Stimulated activated naive CD4-positive, alpha-beta T cell treated with Interleukin-2 at 50 U/mL for 16 hours (primary cell): ENCODE results near the gene SFTPB.
"Not testable (repeated sequence)": the region's sequence is repeated elsewhere in the genome, so short reads cannot be mapped to it uniquely, and the experiment has no call there.

Experiments used
- DNase-seq: peaks from one replicate; lab custom pipeline; 2025; lab: John Stamatoyannopoulos, UW

SFTPB gene

DNA sequence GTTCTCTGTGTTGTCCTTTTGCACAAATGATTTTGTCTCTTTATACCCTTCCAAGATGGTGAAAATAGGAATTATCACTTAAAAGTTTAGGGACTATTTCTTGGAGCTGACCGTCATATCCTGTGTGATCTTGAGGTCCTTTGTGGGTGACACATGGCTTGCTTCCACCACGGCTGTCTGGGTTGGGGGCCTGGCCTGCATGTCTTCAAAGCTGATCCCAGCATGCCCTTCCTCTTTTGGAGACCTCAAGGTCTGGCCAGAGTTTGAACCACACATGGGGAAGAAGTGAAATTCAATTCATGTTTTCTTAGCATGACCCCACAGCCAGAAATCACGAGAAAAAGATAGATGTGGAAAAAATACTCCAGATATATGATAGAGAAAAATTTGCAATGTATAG lies 14.0 kb downstream of the SFTPB start:
- DNase-seq = no peak

DNA sequence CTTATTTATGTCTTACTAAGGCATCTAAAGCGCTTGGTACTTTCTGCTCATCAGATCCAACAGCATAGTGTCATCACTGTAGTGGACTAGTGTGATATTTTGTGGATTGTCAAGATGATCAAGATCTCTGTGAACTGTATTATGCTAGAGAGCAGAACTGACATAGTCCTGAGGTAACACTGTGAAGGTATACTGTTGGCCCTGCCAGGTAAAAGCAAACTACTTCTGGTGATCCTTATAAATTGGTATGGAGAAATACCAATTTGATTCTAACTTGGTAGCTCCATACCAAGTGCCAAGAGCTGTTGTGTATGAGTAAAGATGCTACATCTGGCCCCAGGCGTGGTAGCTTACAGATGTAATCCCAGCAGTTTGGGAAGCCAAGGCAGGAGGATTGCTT lies 15.9 kb downstream of the SFTPB start:
- no peak for DNase-seq

DNA sequence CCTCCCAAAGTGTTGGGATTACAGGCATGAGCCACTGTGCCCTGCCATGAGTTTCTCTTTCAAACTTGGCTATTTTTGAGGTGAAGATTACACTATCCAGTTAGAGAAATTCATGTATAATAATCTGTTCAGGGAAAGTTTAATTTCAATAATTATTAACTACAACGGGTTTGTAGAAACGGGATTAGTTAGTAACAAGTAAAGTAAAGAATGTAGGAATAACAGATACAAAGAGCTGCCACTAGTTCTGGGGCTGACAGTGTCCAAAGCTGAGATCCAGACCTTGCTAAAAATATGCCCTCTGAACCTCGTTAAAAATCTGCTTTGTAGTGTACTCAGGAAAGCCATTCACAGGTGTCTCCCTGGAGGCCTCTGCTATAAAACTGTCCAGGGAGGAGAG lies 16.9 kb downstream of the SFTPB start:
- DNase-seq = no peak

DNA sequence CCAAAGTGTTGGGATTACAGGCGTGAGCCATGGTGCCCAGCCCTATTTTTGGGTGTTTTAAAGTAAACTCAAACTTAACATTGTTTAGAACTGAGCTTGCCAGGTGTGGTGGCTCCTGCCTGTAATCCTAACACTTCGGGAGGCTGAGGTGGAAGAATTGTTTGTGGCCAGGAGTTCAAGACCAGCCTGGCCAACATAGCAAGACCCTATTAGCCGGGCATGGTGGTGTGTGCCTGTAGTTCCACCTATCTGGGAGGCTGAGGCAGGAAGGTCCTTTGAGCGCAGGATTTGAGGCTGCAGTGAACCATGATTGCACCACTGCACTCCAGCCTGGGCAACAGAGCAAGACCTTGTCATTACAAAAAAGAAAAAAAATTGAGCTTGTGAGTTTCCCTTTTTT lies 17.5 kb downstream of the SFTPB start:
- no peak for DNase-seq

DNA sequence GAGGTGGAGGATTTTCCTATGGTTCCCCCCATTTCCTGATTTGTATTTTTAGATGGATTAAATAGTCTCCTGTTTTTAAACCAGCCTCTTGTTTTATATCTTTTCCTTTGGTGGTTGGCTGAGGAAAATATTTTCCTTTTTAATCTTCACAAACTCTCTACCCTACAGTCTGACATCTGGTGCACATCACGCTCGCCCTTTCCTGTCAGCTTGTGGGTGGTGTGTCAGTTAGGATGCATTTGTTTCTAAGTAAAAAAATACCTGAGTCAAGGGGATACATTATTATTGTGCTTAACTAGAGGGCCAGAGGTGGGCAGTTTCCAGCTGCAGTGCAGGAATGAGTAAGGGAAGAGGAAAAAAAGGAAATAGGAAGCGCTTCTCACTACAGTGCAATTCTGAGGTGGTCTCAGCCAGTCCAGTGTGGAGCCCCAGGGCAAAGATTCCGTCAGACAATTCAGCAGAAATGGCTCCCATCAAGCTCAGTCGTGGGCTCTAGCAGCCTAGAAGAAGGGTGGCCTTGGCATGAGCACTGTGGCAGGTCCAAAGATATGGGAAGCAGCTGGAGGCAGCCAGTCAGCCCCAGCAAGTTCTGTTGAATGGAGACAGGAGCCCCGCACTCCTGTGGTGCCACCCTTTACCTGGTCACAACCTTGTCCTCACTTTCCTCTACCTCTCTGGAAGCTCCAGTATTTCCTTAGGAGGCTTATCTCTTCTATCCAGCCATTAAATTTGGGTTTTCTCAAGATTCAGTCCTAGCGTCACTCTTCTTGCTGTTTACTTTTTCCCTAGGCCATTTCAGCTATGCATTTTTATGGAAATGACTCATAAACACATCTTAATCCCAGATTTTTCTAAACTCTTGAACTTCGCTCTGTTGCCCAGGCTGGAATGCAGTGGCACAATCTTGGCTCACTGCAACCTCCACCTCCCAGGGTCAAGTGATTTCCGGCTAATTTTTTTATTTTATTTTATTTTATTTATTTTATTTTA lies 18.5 kb downstream of the SFTPB start:
- DNase-seq = no peak

DNA sequence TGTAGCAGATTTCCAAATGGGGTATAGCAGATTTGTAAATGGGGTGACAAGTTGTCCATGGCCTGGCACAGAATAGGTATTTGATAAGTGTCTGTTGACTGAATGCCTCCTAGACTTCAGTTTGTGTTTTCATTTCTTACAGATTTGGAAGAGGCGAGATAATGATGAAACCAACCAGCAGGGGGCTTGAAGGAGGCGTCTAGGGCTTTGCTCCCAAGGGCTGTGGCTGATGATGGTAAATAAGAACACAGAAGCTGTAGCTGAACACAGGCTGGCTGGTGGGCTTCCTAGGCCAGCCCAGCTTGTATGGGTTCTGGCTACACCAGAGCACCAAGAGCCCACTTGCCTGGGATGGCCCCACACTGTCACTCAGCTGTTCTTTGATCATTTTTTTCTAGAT lies 19.4 kb downstream of the SFTPB start:
- no peak for DNase-seq

DNA sequence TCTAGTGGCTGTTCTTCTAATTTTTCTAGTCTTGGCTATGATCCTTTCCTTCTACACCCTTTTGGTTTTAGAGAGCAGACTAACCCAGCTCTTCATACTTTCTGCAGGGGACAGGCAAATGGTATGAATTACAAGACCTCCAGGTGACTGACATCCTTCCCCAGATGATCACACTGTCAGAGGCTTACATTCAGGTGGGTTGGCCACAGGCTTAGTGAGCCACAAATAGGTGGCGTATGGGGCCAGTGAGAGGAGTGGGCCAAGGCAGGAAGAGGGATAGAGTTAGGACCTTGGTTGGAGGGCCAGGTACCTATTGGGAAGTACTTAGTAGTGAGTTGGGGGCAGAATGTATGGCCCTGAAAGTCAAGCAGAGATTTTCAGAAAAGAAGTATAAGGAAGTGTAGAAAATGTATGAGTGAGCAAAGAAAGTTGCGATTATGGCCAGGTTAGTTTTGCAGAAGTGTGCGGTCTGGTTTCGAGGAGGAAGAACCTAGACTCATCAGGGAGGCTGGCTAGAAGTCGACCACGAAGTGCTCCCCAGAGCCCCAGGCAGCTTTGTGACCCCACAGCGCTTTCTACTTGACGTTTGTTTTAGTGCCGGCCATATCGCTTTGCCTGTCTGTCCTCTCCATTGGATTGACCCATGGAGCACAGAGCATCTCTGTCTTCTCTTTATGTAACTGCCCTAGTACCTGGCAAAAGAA lies 20.0 kb downstream of the SFTPB start:
- no peak for DNase-seq

DNA sequence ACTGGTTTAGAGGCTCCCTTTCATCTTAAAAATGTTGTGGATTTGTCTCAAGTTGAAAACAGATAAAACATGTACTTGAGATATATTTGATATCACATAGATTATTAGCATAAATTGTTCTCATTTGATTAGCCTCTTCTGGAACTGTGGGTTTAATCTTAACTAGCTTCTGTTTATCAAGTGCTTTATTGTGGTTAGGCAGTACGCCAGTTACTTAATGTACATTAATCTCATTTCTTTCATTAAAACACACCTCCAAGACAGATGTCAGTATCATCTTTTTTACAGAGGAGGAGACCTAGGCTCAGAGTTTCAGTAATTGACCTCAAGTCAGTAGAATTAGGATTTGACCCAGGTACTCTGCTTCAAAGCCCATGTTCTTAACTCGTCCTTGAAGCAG lies 21.8 kb downstream of the SFTPB start:
- DNase-seq = no peak

DNA sequence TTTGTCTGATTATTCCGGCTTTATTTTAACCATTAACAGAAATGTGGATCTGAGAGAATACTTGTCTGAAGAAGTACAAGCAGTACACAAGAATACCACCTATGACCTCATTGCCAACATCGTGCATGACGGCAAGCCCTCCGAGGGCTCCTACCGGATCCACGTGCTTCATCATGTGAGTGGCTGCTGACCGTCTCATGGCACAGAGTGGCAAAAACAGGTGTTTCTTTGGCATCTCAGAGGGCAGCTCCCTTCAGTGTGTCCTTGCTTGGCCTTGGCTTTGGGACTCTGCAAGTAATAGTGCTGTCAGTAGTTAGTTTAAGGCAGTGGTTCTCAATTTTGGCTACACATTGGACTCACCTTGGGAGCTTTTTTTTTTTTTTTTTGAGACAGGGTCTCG lies 23.1 kb downstream of the SFTPB start:
- no peak for DNase-seq

DNA sequence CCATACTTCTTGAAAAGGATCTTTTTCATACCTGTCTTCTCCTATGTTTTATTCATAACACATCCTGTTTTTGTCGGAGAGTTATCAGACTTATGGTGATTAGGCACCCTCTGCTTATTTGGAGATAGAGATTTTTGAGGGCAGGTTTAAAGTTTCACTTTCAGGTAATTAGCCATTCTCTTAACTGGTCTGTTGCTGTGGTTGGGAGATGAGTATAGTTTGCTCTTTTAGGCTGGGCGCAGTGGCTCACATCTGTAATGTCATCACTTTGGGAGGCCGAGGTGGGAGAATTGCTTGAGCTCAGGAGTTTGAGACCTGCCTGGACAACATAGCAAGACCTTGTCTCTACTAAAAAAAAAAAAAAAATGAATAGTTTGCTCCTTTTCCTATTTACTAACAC lies 25.3 kb downstream of the SFTPB start:
- peak; percentile 2 for DNase-seq

DNA sequence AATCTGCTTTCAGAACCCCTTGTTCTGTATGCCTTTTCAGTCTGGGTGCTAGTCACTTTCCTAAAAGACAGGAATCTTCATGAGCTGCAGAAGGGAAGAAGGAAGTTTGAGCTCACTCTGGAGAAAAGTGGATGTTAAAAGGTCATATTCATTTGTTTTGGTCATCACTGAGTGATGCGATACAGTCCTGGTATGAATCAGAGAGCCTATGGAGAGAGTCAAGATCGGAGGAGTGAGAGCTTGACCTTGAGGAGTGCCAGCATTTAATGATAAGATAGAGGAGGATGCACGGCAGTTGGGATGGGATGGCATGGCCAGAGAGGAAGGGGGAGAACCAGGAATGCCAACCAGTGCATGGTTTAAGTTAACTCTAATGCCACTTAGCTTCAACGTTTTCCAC lies 32.4 kb downstream of the SFTPB start:
- DNase-seq = no peak

DNA sequence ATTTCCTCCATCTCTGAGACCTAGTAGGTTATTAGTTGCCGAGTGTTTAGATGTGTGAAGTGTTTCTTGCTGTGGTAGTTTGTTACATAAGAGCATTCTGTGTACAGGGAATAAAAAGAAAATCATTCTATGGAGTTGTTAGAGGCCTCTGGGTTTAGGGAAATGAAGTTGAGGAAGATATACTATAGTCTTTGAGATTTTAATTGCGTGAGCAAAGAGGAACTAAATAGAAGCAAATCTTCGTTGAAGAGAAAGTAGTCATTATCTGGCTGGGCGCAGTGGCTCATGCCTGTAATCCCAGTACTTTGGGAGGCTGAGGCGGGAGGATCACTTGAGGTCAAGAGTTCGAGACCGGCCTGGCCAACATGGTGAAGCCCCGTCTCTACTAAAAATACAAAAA lies 33.0 kb downstream of the SFTPB start:
- DNase-seq = no peak

DNA sequence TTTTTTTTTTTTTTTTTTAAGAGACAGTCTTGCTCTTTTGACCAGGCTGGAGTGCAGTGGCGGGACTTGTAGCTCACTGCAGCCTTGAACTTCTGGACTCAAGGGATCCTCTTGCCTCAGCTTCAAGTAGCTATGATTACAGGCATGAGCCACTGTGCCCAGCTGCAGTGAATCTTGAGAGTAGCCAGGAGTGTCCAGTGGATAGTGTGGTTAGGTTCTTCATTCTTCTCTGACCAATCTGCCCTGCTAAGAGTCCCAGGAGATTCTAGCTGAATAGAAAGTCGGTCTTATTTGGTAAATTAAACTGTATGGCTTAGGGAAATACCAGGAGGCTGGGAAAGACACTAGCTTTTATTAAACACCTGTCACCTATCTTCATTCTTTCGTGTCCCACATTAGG lies 36.7 kb downstream of the SFTPB start:
- no peak for DNase-seq

DNA sequence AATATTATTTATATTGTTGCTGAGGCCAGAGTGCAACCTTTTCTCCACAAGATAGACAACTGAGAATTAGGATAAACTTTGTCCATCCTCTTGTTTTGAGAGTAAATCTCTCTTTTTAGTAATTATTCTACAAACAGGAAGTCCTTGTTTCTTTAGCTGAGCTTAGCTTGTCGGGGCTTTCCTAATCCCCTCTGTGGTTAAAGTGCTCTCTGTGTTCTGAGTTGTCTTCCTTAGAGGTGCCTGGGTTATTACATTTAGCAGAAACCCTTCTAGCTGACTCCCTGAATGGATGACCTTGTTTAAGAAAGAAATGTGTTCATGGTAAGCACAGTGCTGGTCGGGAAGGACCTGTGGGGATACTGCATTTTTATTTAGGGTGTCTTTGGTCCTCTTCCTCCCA lies 39.3 kb downstream of the SFTPB start:
- DNase-seq = no peak

DNA sequence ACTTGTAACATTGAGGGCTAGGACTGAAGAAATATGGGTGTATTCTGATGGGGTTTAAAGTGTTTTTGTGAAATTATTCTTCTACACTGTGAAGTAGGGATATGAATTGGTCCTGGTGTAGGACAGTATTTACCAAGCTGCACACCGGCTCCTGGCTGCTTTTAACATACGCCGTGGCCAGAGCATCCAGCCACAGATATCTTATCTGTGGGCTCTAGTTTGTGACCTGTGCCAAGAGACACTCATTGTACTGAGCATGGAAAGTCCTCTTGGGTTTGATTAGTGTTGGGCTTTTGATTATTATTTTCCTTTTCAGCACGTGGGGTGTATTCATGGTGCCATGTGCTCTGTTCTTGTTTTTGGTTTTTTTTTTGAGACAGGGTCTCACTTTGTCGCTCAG lies 44.0 kb downstream of the SFTPB start:
- no peak for DNase-seq

DNA sequence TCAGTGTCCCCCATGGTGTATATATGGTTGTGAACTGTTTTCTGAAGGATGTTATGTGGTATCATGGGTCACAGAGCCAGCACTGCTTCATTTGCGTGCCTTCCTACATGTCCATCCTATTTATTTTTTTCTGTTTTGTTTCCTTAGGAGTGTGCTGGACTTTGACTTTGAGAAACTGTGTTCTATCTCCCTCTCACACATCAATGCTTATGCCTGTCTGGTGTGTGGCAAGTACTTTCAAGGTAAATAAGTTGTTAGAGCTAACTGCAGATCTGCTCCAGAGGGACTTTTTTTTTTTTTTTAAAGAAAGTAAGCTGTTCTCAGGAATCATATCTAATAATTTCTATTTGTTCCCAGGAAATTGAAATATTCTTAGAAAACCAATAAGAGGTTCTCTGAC lies 46.7 kb downstream of the SFTPB start:
- no peak for DNase-seq

DNA sequence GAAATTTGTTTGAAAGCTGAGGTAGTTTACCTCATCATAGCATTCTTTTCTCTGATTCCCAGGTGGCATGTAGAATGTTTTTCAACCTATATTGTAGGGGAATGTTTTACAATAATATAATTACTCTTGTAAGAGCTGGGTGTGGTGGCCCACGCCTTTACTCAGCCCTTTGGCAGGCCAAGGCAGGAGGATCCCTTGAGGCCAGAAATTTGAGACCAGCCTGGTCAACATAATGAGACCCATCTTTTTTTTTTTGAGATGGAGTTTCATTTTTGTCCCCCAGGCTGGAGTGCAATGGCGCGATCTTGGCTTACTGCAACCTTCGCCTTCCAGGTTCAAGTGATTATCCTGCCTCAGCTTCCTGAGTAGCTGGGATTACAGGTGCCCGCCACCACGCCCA lies 48.4 kb downstream of the SFTPB start:
- no peak for DNase-seq

DNA sequence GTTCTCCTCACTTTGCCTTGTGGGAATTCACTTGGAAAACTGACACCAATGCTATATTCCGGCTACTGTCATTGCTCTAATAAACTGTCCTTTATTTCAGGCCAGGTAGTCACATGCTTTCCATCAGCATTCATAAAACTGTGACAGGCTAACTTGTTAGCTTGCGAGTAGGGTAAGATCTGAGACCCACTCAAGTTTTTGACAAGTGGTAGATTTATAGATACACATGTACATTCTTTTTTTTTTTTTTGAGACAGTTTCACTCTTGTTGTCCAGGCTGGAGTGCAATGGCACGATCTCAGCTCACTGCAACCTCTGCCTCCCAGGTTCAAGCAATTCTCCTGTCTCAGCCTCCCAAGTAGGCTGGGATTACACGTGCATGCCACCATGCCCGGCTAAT lies 50.3 kb downstream of the SFTPB start:
- not testable (repeated sequence) for DNase-seq

DNA sequence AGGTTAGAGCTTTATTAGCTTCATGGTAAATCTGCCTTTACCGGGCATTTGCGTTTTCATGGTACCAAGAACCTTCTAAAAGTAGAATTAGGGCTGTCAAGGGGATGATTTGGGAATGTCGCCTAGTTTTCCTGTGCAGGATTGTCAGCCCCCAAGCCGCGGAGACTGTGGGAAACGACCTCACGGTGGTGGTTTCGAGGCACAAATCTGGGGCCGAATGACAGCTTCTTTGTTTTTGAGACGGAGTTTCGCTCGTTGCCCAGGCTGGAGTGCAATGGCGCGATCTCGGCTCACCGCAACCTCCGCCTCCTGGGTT lies 52.6 kb downstream of the SFTPB start:
- DNase-seq = no peak

DNA sequence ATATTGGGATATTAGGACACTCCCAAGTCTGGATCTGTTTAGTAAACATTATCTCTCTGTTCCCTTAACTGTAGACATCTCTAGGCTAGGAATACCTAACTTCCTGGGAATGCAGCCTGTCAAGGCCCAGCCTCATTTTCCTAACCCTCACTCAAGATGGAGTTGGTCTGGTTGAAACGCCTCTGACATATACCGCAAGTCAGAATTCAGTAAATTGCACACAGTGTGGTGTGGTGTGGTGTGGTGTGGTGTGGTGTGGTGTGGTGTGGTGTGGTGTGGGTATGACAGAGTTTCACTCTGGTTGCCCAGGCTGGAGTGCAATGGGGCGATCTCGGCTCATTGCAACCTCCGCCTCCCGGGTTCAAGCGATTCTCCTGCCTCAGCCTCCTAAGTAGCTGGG lies 53.2 kb downstream of the SFTPB start:
- not testable (repeated sequence) for DNase-seq

DNA sequence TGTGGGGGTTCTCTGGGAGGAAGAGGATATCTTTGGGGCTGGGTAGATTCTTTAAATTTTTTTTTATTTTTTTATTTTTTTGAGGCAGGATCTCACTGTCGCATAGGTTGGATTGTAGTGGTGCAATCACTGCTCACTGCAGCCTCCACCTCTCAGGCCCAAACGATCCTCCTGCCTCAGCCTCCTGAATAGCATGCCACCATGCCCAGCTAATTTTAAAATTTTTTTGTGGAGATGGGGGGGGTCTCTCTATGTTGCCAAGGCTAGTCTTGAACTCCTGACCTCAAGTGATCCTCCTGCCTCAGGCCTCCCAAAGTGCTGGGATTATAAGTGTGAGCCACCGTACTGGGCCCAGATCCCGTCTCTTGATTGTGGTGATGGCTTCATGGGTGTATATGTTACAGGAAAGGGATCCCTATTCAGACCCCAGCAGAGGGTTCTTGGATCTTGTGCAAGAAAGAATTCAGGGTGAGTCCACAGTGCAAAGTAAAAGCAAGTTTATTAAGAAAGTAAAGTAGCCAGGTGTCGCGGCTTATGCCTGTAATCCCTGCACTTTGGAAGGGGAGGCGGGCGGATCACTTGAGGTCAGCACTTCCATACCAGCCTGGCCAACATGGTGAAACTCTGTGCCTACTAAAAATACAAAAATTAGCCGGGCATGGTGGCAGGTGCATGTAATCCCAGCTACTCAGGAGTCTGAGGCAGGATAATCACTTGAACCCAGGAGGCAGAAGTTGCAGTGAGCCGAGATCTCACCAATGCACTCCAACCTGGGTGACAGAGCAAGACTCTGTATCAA lies 54.1 kb downstream of the SFTPB start:
- no peak for DNase-seq

DNA sequence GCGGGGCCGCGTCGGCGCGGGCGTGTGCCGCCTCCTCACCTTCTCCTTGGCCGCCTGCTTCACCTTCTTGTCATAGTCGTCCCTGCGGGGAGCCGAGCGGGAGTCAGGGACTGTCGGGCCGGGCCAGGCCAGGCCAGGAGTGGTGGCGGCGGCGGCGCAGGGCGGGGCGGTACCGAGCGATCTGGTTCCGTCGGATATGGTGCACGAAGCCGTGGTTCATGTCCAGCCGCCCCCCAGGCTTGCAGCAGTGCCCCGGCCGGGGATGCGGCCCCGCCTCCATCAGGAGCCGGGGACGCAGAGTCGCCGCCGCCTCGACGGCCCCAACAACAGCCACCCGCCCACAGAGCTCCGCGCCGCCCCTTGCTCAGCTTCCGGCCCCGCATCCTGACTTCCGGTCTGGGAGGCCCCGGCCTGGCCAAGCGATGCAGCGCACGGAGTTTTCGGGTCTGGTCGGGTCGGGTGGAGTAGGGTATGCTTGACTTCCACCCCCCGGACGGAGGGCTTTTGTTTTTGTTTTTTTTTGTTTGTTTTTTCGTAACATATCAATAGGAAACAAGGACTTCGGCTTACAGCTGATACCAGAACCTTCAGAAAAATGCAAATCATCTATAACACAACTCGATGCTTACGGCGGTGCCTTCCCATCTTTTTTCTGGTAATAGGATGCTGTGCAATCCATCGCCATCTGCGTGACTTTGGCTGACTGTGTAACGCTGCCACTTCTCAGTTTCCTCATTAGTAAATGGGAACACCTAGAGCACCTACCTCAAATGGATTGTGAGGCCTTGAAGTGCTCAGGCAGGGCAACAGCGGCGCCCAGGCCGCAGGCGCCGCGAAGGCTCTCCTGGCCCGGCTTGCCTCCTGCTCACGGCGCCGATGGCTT lies 56.1 kb downstream of the SFTPB start, which contains the start of gene C2orf68:
Gene C2orf68, minus strand, starts transcription at position 362 of the 883 bp plus-strand sequence. Its CDS starts 82 bp downstream, at position 280.
- peak; percentile 87 for DNase-seq
